Ramos (cell line): Measurements from ENCODE around the gene INTS4.
"Not testable (repeated sequence)": the region's sequence is repeated elsewhere in the genome, so short reads cannot be mapped to it uniquely, and the experiment has no call there.

ENCODE experiments used
- in situ Hi-C: fragments of 300-500 bp; cut with MboI; formaldehyde crosslinking; loops from one replicate; pipeline ENCODE4 v1.14.3; 2022; ENCODE audit warnings: low sequenced_read_pairs; ENCODE audit not compliant: unreplicated experiment

The INTS4 gene

GRCh38 chr11:78023426-78023825 is 29.0 kb upstream of the INTS4 start:
- in situ Hi-C loops = no loop called here

- in situ Hi-C loops = no loop called here
Measured at GRCh38 chr11:78022397-78023396, 28.2 kb upstream of the INTS4 start, which contains the start of gene KCTD14. KCTD14 (minus strand) TSS chr11:78023276; CDS start chr11:78023249, 27 bp downstream.

- in situ Hi-C loops = no loop called here
Measured at GRCh38 chr11:78021611-78022010, 27.1 kb upstream of the INTS4 start.

GRCh38 chr11:78020246-78020645 is 25.8 kb upstream of the INTS4 start:
- in situ Hi-C loops = no loop called here

GRCh38 chr11:78019808-78020207 is 25.3 kb upstream of the INTS4 start:
- in situ Hi-C loops = no loop called here

- in situ Hi-C loops = no loop called here
Measured at GRCh38 chr11:78015878-78016277, 21.4 kb upstream of the INTS4 start.

- in situ Hi-C loops = not testable (repeated sequence)
Measured at GRCh38 chr11:78014937-78015520, 20.6 kb upstream of the INTS4 start.

- in situ Hi-C loops = no loop called here
Measured at GRCh38 chr11:78011301-78011700, 16.8 kb upstream of the INTS4 start.

- in situ Hi-C loops = no loop called here
Measured at GRCh38 chr11:78010755-78011154, 16.3 kb upstream of the INTS4 start.

- in situ Hi-C loops = no loop called here
Measured at GRCh38 chr11:78010304-78010703, 15.8 kb upstream of the INTS4 start.

- in situ Hi-C loops = no loop called here
Measured at GRCh38 chr11:78009062-78009461, 14.6 kb upstream of the INTS4 start.

GRCh38 chr11:78000193-78000592 is 5.7 kb upstream of the INTS4 start:
- in situ Hi-C loops = no loop called here

GRCh38 chr11:77999446-78000030 is 5.1 kb upstream of the INTS4 start:
- in situ Hi-C loops = no loop called here

GRCh38 chr11:77993902-77994301 is 566 bp downstream of the INTS4 start:
- in situ Hi-C loops = no loop called here

- in situ Hi-C loops = no loop called here
Measured at GRCh38 chr11:77990981-77991380, 3.5 kb downstream of the INTS4 start.

- in situ Hi-C loops = not testable (repeated sequence)
Measured at GRCh38 chr11:77986456-77986855, 8.0 kb downstream of the INTS4 start.

GRCh38 chr11:77981346-77981947 is 13.0 kb downstream of the INTS4 start:
- in situ Hi-C loops = no loop called here

- in situ Hi-C loops = no loop called here
Measured at GRCh38 chr11:77968337-77968736, 26.1 kb downstream of the INTS4 start.

GRCh38 chr11:77967753-77968152 is 26.7 kb downstream of the INTS4 start:
- in situ Hi-C loops = no loop called here

GRCh38 chr11:77967121-77967520 is 27.3 kb downstream of the INTS4 start:
- in situ Hi-C loops = no loop called here

- in situ Hi-C loops = no loop called here
Measured at GRCh38 chr11:77966338-77966737, 28.1 kb downstream of the INTS4 start.
